Tibial nerve (tissue), 4 donors: ENCODE results near the gene SERPINB11.

Experiments
- CTCF ChIP-seq, 5 experiments: fragments of 200-600 bp in 3 of 5; fragments of 450-650 bp in 2 of 5; sonication (generic) in 3 of 5; IDR thresholded peaks; one replicate each; pipeline ENCODE4 v1.5.1; 2016 to 2019; ENCODE audit warnings: antibody characterized with exemption in 5 of 5, mild to moderate bottlenecking in 3 of 5, moderate library complexity in 2 of 5
- EP300 ChIP-seq, 2 donors: sonication (generic); formaldehyde crosslinking; IDR thresholded peaks; one replicate each; pipeline ENCODE4 v1.6.1; 2017; ENCODE audit warnings: antibody characterized with exemption in 2 of 2, mild to moderate bottlenecking in 1 of 2
- POLR2A ChIP-seq, 2 donors: fragments of 450-650 bp; IDR thresholded peaks; one replicate each; pipeline ENCODE4 v1.6.1; 2017; ENCODE audit warnings: antibody characterized with exemption in 2 of 2, mild to moderate bottlenecking in 2 of 2, moderate library complexity in 2 of 2

GRCh38 chr18:63707816-63708215 is 5.1 kb downstream of the SERPINB11 start:
- TF ChIP-seq CTCF (IDR thresholded peaks at IDR 0.05) (no peak), POLR2A (IDR thresholded peaks at IDR 0.05) (no peak), EP300 (IDR thresholded peaks at IDR 0.05) (no peak)
